Measurements from ENCODE around the gene PMP22. TPM values are rescaled to one million over a fixed set of nuclear protein-coding genes. Genes with fewer than 3 reads are reported as not detected.

Gene PMP22
- total RNA-seq, 1 experiment from 2014 or later: 1.7 TPM

DNA sequence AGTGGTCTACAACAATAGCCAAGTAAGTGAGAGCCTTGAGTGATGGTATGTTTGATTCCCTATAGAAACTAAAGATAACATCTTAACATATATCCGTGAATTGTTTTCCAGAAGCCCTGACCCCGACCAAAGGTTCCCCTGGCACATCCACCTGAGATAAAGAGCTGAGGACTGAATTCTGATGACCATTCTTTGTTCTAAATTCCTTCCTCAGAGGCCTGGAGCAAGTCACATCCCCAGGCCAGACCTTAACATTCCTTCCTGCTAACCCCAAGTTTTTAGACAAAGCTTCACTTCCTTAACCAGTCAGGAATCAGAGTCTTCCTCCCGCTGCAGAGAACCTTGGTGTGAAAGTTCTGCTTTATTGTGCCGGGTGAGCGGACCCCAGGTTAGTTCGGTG, 83.3 kb downstream of the PMP22 start:
- intact Hi-C loops (cut with micrococcal nuclease; ENCODE audit: unreplicated experiment): no loop called here
- H3K4me3 Mint-ChIP-seq (ENCODE audit: low read depth, unreplicated experiment): no peak overlapping the region
- no peaks in the 10 kb centered on the region for H3K36me3 Mint-ChIP-seq (ENCODE audit: insufficient read depth, unreplicated experiment)
- no peak for DNase-seq
- TF ChIP-seq, protein P1, sequence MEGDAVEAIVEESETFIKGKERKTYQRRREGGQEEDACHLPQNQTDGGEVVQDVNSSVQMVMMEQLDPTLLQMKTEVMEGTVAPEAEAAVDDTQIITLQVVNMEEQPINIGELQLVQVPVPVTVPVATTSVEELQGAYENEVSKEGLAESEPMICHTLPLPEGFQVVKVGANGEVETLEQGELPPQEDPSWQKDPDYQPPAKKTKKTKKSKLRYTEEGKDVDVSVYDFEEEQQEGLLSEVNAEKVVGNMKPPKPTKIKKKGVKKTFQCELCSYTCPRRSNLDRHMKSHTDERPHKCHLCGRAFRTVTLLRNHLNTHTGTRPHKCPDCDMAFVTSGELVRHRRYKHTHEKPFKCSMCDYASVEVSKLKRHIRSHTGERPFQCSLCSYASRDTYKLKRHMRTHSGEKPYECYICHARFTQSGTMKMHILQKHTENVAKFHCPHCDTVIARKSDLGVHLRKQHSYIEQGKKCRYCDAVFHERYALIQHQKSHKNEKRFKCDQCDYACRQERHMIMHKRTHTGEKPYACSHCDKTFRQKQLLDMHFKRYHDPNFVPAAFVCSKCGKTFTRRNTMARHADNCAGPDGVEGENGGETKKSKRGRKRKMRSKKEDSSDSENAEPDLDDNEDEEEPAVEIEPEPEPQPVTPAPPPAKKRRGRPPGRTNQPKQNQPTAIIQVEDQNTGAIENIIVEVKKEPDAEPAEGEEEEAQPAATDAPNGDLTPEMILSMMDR (IDR thresholded peaks at IDR 0.05; ENCODE audit: unreplicated experiment): no peak
- CTCF ChIA-PET: no interaction called here
- H3K27ac Mint-ChIP-seq (ENCODE audit: unreplicated experiment): no peak overlapping the region
- no peaks in the 10 kb centered on the region for H3K27me3 Mint-ChIP-seq (ENCODE audit: unreplicated experiment)
- no peaks in the 10 kb centered on the region for H3K4me1 Mint-ChIP-seq (ENCODE audit: low read depth, unreplicated experiment)
- no TSS peak for BruUV-seq (replicated peaks)
- no peaks in the 10 kb centered on the region for H3K9me3 Mint-ChIP-seq (ENCODE audit: low read depth, unreplicated experiment)

DNA sequence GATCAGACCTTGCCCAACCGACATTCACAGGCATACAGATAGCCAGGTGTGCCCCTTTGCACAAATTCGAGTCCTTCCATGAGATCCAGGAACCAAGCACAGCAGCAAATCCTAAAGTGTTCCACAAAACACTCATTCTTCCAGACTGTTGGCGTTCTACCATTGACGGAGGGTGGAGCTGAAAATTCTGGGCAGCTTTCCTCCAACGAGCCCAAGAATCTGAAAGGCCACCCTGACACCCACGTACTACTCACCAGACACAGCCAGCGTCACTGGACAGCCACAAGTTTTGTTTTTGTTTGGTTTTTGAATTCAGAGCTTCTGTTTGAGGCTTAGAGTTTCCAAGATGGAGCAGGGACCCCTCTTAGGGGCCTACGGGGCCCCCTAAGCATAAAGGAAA, 83.8 kb downstream of the PMP22 start:
- H3K4me1 Mint-ChIP-seq (ENCODE audit: low read depth, unreplicated experiment): no peaks in the 10 kb centered on the region
- DNase-seq: no peak
- H3K27ac Mint-ChIP-seq (ENCODE audit: unreplicated experiment): no peak overlapping the region
- H3K9me3 Mint-ChIP-seq (ENCODE audit: low read depth, unreplicated experiment): no peaks in the 10 kb centered on the region
- no TSS peak for BruUV-seq (replicated peaks)
- TF ChIP-seq, protein P1 (IDR thresholded peaks at IDR 0.05; ENCODE audit: unreplicated experiment): no peak
- no peaks in the 10 kb centered on the region for H3K27me3 Mint-ChIP-seq (ENCODE audit: unreplicated experiment)
- no peaks in the 10 kb centered on the region for H3K36me3 Mint-ChIP-seq (ENCODE audit: insufficient read depth, unreplicated experiment)
- CTCF ChIA-PET: no interaction called here
- H3K4me3 Mint-ChIP-seq (ENCODE audit: low read depth, unreplicated experiment): no peak overlapping the region
- intact Hi-C loops (cut with micrococcal nuclease; ENCODE audit: unreplicated experiment): no loop called here

DNA sequence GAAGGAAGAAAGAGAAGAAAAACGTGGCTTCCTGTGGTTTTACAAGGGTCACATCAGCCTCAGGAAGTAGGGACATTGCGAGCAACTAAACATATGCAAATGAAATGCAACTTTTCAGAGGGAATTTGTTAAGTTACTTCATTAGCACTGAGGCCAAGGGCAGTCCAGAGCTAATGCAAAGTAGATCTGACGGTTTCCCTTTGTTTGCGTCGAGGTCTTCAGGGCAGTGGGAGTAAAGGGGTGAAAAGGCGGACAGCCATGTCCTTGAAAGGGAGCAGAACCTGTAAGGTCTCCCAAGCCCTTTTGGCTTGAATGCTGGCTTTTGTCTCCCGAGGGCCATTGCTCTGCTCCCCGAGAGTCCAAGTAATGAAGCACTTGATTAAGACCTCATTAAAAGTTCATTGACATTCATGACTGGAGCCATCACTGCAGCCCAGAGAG, 85.0 kb downstream of the PMP22 start:
- Mint-ChIP-seq H3K4me1 (ENCODE audit: low read depth, unreplicated experiment) (no peaks in the 10 kb centered on the region), H3K36me3 (ENCODE audit: insufficient read depth, unreplicated experiment) (no peaks in the 10 kb centered on the region), H3K27ac (ENCODE audit: unreplicated experiment) (no peak overlapping the region), H3K27me3 (ENCODE audit: unreplicated experiment) (no peaks in the 10 kb centered on the region), H3K9me3 (ENCODE audit: low read depth, unreplicated experiment) (no peaks in the 10 kb centered on the region), H3K4me3 (ENCODE audit: low read depth, unreplicated experiment) (no peak overlapping the region)
- DNase-seq: no peak
- intact Hi-C loops (cut with micrococcal nuclease; ENCODE audit: unreplicated experiment): no loop called here
- no TSS peak for BruUV-seq (replicated peaks)
- TF ChIP-seq, protein P1 (IDR thresholded peaks at IDR 0.05; ENCODE audit: unreplicated experiment): no peak
- CTCF ChIA-PET: no interaction called here

Small RNAs within 50 kb of the gene (microRNA-seq; reads per million reads assigned to microRNA genes)
- gene MIR4731: not detected

Other genes starting within 250 kb of the PMP22 start
- not detected in 2 replicates for gene TEKT3, start 76.3 kb upstream of the PMP22 start, total RNA-seq (2022)
- 1.3 and 2.8 TPM in 2 replicates for gene CDRT4, start 202.3 kb upstream of the PMP22 start, total RNA-seq (2022)